Measurements from ENCODE around the gene C7orf33. TPM values are rescaled to one million over a fixed set of nuclear protein-coding genes. Genes with fewer than 3 reads are reported as not detected.
A peak's percentile ranks its signal among the peaks of the same experiment; 100 is the strongest.

Gene C7orf33
- total RNA-seq, 4 donors from 2014 or later: not detected

- peak in 1 of 2 donors; percentile 77 for DNase-seq (ENCODE audit: low spot score in 2 of 2)
- 96 to 98% methylated on average over 19 of the region's 19 CpGs for WGBS, 2 donors
- TF ChIP-seq CTCF (IDR thresholded peaks at IDR 0.05) (no peak), POLR2A (IDR thresholded peaks at IDR 0.05) (no peak)
- H3K4me3 ChIP-seq (ENCODE audit: low read depth, poor library complexity, severe bottlenecking): no peak overlapping the region
- intact Hi-C loops (cut with DNase I; ENCODE audit: low total_unique reads): no loop called here
These were observed 46.5 kb downstream of the C7orf33 start for GRCh38 chr7:148637094-148637493.

GRCh38 chr7:148645898-148646297 is 55.3 kb downstream of the C7orf33 start:
- DNase-seq (ENCODE audit: low spot score in 2 of 2): peak in 1 of 2 donors; percentile 8
- no peak overlapping the region for H3K4me3 ChIP-seq (ENCODE audit: low read depth, poor library complexity, severe bottlenecking)
- 89 to 93% methylated on average over 2 of the region's 2 CpGs for WGBS, 2 donors
- TF ChIP-seq POLR2A (IDR thresholded peaks at IDR 0.05) (no peak), CTCF (IDR thresholded peaks at IDR 0.05) (no peak)
- intact Hi-C loops (cut with DNase I; ENCODE audit: low total_unique reads): no loop called here

- H3K4me3 ChIP-seq (ENCODE audit: low read depth, poor library complexity, severe bottlenecking): no peak overlapping the region
- TF ChIP-seq POLR2A (IDR thresholded peaks at IDR 0.05): no peak
- intact Hi-C loops (cut with DNase I; ENCODE audit: low total_unique reads): no loop called here
- WGBS, 2 donors: 72 to 84% methylated on average over 4 of the region's 4 CpGs
- peak in 1 of 2 donors; percentile 23 for DNase-seq (ENCODE audit: low spot score in 2 of 2)
These were observed 59.8 kb downstream of the C7orf33 start for GRCh38 chr7:148650232-148650858.

- peak in 1 of 2 donors; percentile 18 for DNase-seq (ENCODE audit: low spot score in 2 of 2)
- TF ChIP-seq POLR2A (IDR thresholded peaks at IDR 0.05) (no peak), CTCF (IDR thresholded peaks at IDR 0.05) (no peak)
- intact Hi-C loops (cut with DNase I; ENCODE audit: low total_unique reads): no loop called here
- no peak overlapping the region for H3K4me3 ChIP-seq (ENCODE audit: low read depth, poor library complexity, severe bottlenecking)
These were observed 62.2 kb downstream of the C7orf33 start for GRCh38 chr7:148652773-148653172.

- intact Hi-C loops (cut with DNase I; ENCODE audit: low total_unique reads): no loop called here
- DNase-seq (ENCODE audit: low spot score in 2 of 2): no peak
- no peak overlapping the region for H3K4me3 ChIP-seq (ENCODE audit: low read depth, poor library complexity, severe bottlenecking)
- no peak for TF ChIP-seq POLR2A (IDR thresholded peaks at IDR 0.05)
- TF ChIP-seq CTCF (IDR thresholded peaks at IDR 0.05): no peak
- 79 to 88% methylated on average over 4 of the region's 4 CpGs for WGBS, 2 donors
These were observed 67.4 kb downstream of the C7orf33 start for GRCh38 chr7:148657929-148658328.

GRCh38 chr7:148661471-148661870 is 70.9 kb downstream of the C7orf33 start:
- whole genome bisulfite sequencing, 2 donors: 81 to 82% methylated on average over 2 of the region's 2 CpGs
- no peak overlapping the region for H3K4me3 ChIP-seq (ENCODE audit: low read depth, poor library complexity, severe bottlenecking)
- DNase-seq (ENCODE audit: low spot score in 2 of 2): no peak
- intact Hi-C loops (cut with DNase I; ENCODE audit: low total_unique reads): no loop called here
- TF ChIP-seq CTCF (IDR thresholded peaks at IDR 0.05) (no peak), POLR2A (IDR thresholded peaks at IDR 0.05) (no peak)

Measured in lower leg skin (tissue), 4 donors.